ENCODE measurements around the gene NUSAP1. TPM values are rescaled to one million over a fixed set of nuclear protein-coding genes. Genes with fewer than 3 reads are reported as not detected.

The NUSAP1 gene
- total RNA-seq, 6 experiments from 2014 or later: 2.2 to 9.3 (median 5.0) TPM

- no peaks in the 10 kb centered on the region for H3K4me1 ChIP-seq
- TF ChIP-seq CTCF (IDR thresholded peaks at IDR 0.05) (no peak), POLR2A (IDR thresholded peaks at IDR 0.05) (no peak)
- no peak for ATAC-seq
- whole genome bisulfite sequencing (ENCODE audit: insufficient coverage, low coverage, low lambda C conversion rate, missing lambda C conversion rate): 100% methylated on average over 2 of the region's 6 CpGs
- H3K4me3 ChIP-seq: no peak overlapping the region
- H3K9me3 ChIP-seq: no peaks in the 10 kb centered on the region
- H3K27ac ChIP-seq: no peak overlapping the region
- H3K27me3 ChIP-seq: no peaks in the 10 kb centered on the region
- DNase-seq: no peak
- intact Hi-C loops (cut with DNase I): no loop called here
- no peaks in the 10 kb centered on the region for H3K36me3 ChIP-seq
Measured at GRCh38 chr15:41337047-41337446, 4.4 kb downstream of the NUSAP1 start.

GRCh38 chr15:41337631-41338522 is 5.2 kb downstream of the NUSAP1 start:
- intact Hi-C loops (cut with DNase I): no loop called here
- Histone ChIP-seq H3K9me3 (no peaks in the 10 kb centered on the region), H3K4me1 (no peaks in the 10 kb centered on the region), H3K27me3 (no peaks in the 10 kb centered on the region), H3K36me3 (no peaks in the 10 kb centered on the region), H3K4me3 (no peak overlapping the region), H3K27ac (no peak overlapping the region)
- TF ChIP-seq CTCF (IDR thresholded peaks at IDR 0.05) (no peak), POLR2A (IDR thresholded peaks at IDR 0.05) (no peak)
- WGBS (ENCODE audit: insufficient coverage, low coverage, low lambda C conversion rate, missing lambda C conversion rate): 89% methylated on average over 12 of the region's 13 CpGs
- no peak for ATAC-seq
- no peak for DNase-seq

GRCh38 chr15:41340189-41340695 is 7.6 kb downstream of the NUSAP1 start:
- H3K4me3 ChIP-seq: no peak overlapping the region
- intact Hi-C loops (cut with DNase I): no loop called here
- no peaks in the 10 kb centered on the region for H3K36me3 ChIP-seq
- no peaks in the 10 kb centered on the region for H3K27me3 ChIP-seq
- H3K27ac ChIP-seq: no peak overlapping the region
- H3K4me1 ChIP-seq: no peaks in the 10 kb centered on the region
- no peak for DNase-seq
- TF ChIP-seq CTCF (IDR thresholded peaks at IDR 0.05) (no peak), POLR2A (IDR thresholded peaks at IDR 0.05) (no peak)
- no peaks in the 10 kb centered on the region for H3K9me3 ChIP-seq
- ATAC-seq: no peak
- 89% methylated on average over 5 of the region's 5 CpGs for WGBS (ENCODE audit: insufficient coverage, low coverage, low lambda C conversion rate, missing lambda C conversion rate)

- intact Hi-C loops (cut with DNase I): no loop called here
- Histone ChIP-seq H3K27me3 (no peaks in the 10 kb centered on the region), H3K4me1 (no peaks in the 10 kb centered on the region), H3K9me3 (no peaks in the 10 kb centered on the region), H3K36me3 (no peaks in the 10 kb centered on the region), H3K27ac (no peak overlapping the region), H3K4me3 (no peak overlapping the region)
- 90% methylated on average over 4 of the region's 4 CpGs for WGBS (ENCODE audit: insufficient coverage, low coverage, low lambda C conversion rate, missing lambda C conversion rate)
- TF ChIP-seq CTCF (IDR thresholded peaks at IDR 0.05): no peak
- TF ChIP-seq POLR2A (IDR thresholded peaks at IDR 0.05): no peak
- ATAC-seq (no peak), DNase-seq (no peak)
Measured at GRCh38 chr15:41341519-41341918, 8.8 kb downstream of the NUSAP1 start.
